DND-41 (cell line): ENCODE data around the gene ATAT1.

Experiments
- ATAC-seq: fragments of 200-7000 bp; cut with Tn5 transposase; 3 replicates; pipeline ENCODE4 v1.9.1; 2021; ENCODE audit warnings: low read depth; ENCODE audit not compliant: insufficient read depth
- DNase-seq: peaks from one replicate; pipeline ENCODE4 v3.0.0-alpha.2; 2020
- H2AFZ ChIP-seq: 2 replicates; pipeline ENCODE4 v1.6.0; 2012; ENCODE audit warnings: low read depth, low read length
- H3K27ac ChIP-seq: 2 replicates; pipeline ENCODE4 v1.5.1; 2012; ENCODE audit warnings: low read length, inconsistent platforms
- H3K27me3 ChIP-seq: fragments of 200-600 bp; sonication (generic); 2 replicates; pipeline ENCODE4 v1.6.0; 2012; ENCODE audit warnings: low read length, mild to moderate bottlenecking, inconsistent platforms; ENCODE audit not compliant: insufficient read depth, poor library complexity
- H3K36me3 ChIP-seq: 2 replicates; pipeline ENCODE4 v1.5.1; 2012; ENCODE audit warnings: low read length, inconsistent platforms; ENCODE audit not compliant: insufficient read depth
- H3K4me1 ChIP-seq: 2 replicates; pipeline ENCODE4 v1.5.1; 2012; ENCODE audit warnings: mild to moderate bottlenecking, low read length; ENCODE audit not compliant: insufficient read depth
- H3K4me2 ChIP-seq: 2 replicates; pipeline ENCODE4 v1.6.0; 2012; ENCODE audit warnings: mild to moderate bottlenecking, moderate library complexity, low read length, inconsistent platforms; ENCODE audit not compliant: insufficient read depth
- H3K4me3 ChIP-seq, 2 experiments: fragments of 200-600 bp in 1 of 2; shearing (Covaris generic) in 1 of 2; 2 replicates each; pipeline ENCODE4 v1.5.1; 2012 to 2016; ENCODE audit warnings: inconsistent platforms in 2 of 2, low read length in 2 of 2, mild to moderate bottlenecking in 2 of 2, low read depth in 1 of 2, moderate library complexity in 1 of 2
- H3K79me2 ChIP-seq: 2 replicates; pipeline ENCODE4 v1.6.0; 2012; ENCODE audit warnings: low read length, inconsistent platforms; ENCODE audit not compliant: insufficient read depth
- H3K9ac ChIP-seq: 2 replicates; pipeline ENCODE4 v1.6.0; 2012; ENCODE audit warnings: low read depth, mild to moderate bottlenecking, inconsistent platforms, low read length, moderate library complexity
- H3K9me3 ChIP-seq: 2 replicates; pipeline ENCODE4 v1.5.1; 2012; ENCODE audit warnings: low read length, moderate library complexity, mild to moderate bottlenecking, inconsistent platforms; ENCODE audit not compliant: insufficient read depth, severe bottlenecking
- H4K20me1 ChIP-seq: 2 replicates; pipeline ENCODE4 v1.6.0; 2012; ENCODE audit warnings: low read length; ENCODE audit not compliant: insufficient read depth
- CTCF ChIP-seq: IDR thresholded peaks from 2 replicates; pipeline ENCODE4 v1.5.1; 2012; ENCODE audit warnings: borderline replicate concordance, low read length, moderate library complexity, mild to moderate bottlenecking; ENCODE audit not compliant: poor library complexity, severe bottlenecking; ENCODE audit errors: extremely low read depth
- EZH2 ChIP-seq: IDR thresholded peaks from 3 replicates; pipeline ENCODE4 v1.6.1; 2012; ENCODE audit warnings: borderline replicate concordance, low read depth, mild to moderate bottlenecking, moderate library complexity, low read length, inconsistent platforms; ENCODE audit not compliant: severe bottlenecking

ATAT1 gene

DNA sequence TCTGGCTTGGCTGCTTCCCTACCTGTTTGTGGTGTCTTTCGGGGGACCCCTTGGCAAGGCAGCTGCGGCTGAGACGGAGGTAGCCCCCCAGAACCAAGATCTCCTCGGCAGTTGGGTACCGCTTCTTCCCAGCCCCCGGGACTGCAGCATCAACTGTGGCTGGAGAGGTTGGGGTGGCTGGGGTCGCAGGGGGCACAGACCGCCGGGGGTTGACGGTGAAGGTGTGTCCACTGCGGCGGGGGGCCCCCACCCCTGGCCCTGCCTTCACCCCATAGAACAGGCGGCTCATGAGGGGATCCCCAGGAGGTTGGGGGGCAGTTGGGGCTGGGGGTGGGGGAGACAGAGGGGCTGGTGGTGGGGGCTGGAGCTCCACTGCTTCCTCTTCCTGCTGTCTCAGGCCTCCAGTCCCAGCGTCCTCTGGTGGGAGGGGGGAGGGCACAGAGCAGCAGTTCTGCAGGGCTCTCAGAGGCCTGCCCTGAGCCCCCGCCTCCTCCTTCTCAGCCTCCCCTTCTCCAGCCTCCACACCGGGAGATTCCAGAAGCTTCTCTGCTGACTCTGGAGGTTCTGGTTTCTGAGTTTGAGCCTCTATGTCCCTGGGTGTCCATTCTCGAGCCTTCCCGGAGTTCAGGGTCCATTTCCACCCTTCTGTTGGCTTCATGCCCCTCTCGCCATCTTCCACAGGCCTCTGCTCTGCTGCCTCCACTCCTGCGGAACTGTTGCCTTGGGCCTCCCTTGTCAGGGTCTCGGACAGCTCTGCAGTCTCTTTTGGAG is 57.9 kb downstream of the ATAT1 start:
- H3K9ac ChIP-seq, result peak overlapping the region; percentile 88
- H3K79me2 ChIP-seq, result peaks cover 95% of the 10 kb centered on the region
- peaks cover 42% of the 10 kb centered on the region for H4K20me1 ChIP-seq
- peak overlapping the region; percentile 95 for H3K4me2 ChIP-seq
- H3K4me1 ChIP-seq, result peaks cover 80% of the 10 kb centered on the region
- ATAC-seq (peak; percentile 38), DNase-seq (peak; percentile 87)
- peaks cover 47% of the 10 kb centered on the region for H3K36me3 ChIP-seq
- H3K27ac ChIP-seq, result peak overlapping the region; percentile 94
- peak; percentile 4 for TF ChIP-seq CTCF
- TF ChIP-seq EZH2, result no peak
- H3K27me3 ChIP-seq, result no peaks in the 10 kb centered on the region
- H3K9me3 ChIP-seq, result no peaks in the 10 kb centered on the region
- peak overlapping the region; percentile 65 to 68 for H3K4me3 ChIP-seq
- H2AFZ ChIP-seq, result peak overlapping the region; percentile 11; the same call in 1 of the 2 replicates

GRCh38 chr6:30685157-30686008 is 58.7 kb downstream of the ATAT1 start:
- peaks cover 80% of the 10 kb centered on the region for H3K4me1 ChIP-seq

GRCh38 chr6:30686009-30686907 is 59.6 kb downstream of the ATAT1 start, which contains the start of gene PPP1R18:
Gene PPP1R18, minus strand, starts transcription at chr6:30686645. Its CDS starts 627 bp downstream, at chr6:30686018.
- Histone ChIP-seq H3K9ac (peak within 1 kb of the TSS; percentile 88), H3K27me3 (no peaks in the 10 kb centered on the region), H3K4me2 (peak within 1 kb of the TSS; percentile 95), H3K4me1 (peaks cover 78% of the 10 kb centered on the region), H3K36me3 (peaks cover 33% of the 10 kb centered on the region), H3K4me3 (peak within 1 kb of the TSS; percentile 65 to 68), H4K20me1 (peaks cover 33% of the 10 kb centered on the region), H2AFZ (peak within 1 kb of the TSS; percentile 65), H3K9me3 (no peaks in the 10 kb centered on the region), H3K79me2 (peaks cover 90% of the 10 kb centered on the region), H3K27ac (peak within 1 kb of the TSS; percentile 94)
- TF ChIP-seq EZH2, result no peak
- TF ChIP-seq CTCF, result no peak
- peak; percentile 85 for DNase-seq
- ATAC-seq, result peak; percentile 34

More at GRCh38 chr6:30685157-30686008, 58.7 kb downstream of the ATAT1 start:
- Histone ChIP-seq H3K9ac (peak overlapping the region; percentile 88), H3K9me3 (no peaks in the 10 kb centered on the region), H3K27ac (peak overlapping the region; percentile 94), H3K79me2 (peaks cover 95% of the 10 kb centered on the region), H3K27me3 (no peaks in the 10 kb centered on the region), H3K4me2 (peak overlapping the region; percentile 95), H3K36me3 (peaks cover 38% of the 10 kb centered on the region), H2AFZ (peak overlapping the region; percentile 35; the same call in 1 of the 2 replicates), H4K20me1 (peaks cover 38% of the 10 kb centered on the region), H3K4me3 (peak overlapping the region; percentile 65 to 68)
- TF ChIP-seq EZH2 (no peak), CTCF (peak; percentile 52)
- ATAC-seq (no peak), DNase-seq (peak; percentile 47)
